WERI-Rb-1 (cell line): Measurements from ENCODE around the gene PAK1.

ENCODE experiments used
- DNase-seq: peaks from one replicate; pipeline ENCODE4 v3.0.0-alpha.2; 2020
- H3K27ac ChIP-seq: fragments of 250-450 bp; sonication (Bioruptor Pico); 2 replicates; pipeline ENCODE4 v1.5.1; 2020; ENCODE audit warnings: mild to moderate bottlenecking, moderate library complexity
- H3K27me3 ChIP-seq: fragments of 250-450 bp; sonication (Bioruptor Pico); 2 replicates; pipeline ENCODE4 v1.5.1; 2021; ENCODE audit warnings: mild to moderate bottlenecking, low read depth, moderate library complexity; ENCODE audit not compliant: insufficient read depth, severe bottlenecking
- H3K36me3 ChIP-seq: fragments of 250-450 bp; sonication (Bioruptor Pico); 2 replicates; pipeline ENCODE4 v1.5.1; 2020; ENCODE audit warnings: mild to moderate bottlenecking, moderate library complexity
- H3K4me3 ChIP-seq: 2 replicates; pipeline ENCODE4 v1.5.1; 2011; ENCODE audit warnings: low read depth, mild to moderate bottlenecking, control low read depth, low read length
- H3K9me3 ChIP-seq: fragments of 250-450 bp; sonication (Bioruptor Pico); 2 replicates; pipeline ENCODE4 v1.5.1; 2021; ENCODE audit warnings: mild to moderate bottlenecking, moderate library complexity; ENCODE audit not compliant: severe bottlenecking
- TF ChIP-seq, protein P1 (sequence below): IDR thresholded peaks from 2 replicates; pipeline ENCODE4 v1.5.1; 2011; ENCODE audit warnings: low read depth, mild to moderate bottlenecking, control low read depth, inconsistent platforms, low read length

Gene PAK1

DNA sequence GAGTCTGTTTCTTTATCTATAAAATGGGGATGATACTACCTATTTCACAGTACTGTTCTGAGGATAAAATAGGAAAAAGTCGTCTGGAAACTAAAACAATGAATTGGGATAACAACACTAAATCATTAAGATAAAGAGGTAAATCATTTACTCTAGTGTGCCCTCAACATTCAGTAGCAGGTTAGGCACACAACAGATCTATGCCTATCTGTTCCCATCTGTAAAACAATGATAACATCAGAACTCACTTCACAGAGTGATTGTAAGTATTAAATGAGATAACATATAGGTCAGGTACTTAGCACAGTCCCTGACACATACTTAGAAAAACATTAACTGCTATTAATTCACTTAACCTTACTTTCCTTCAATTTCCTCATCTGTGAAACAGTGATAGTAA is 36.9 kb downstream of the PAK1 start:
- Histone ChIP-seq H3K27me3 (no peaks in the 10 kb centered on the region), H3K36me3 (no peaks in the 10 kb centered on the region), H3K27ac (no peak overlapping the region), H3K9me3 (no peaks in the 10 kb centered on the region), H3K4me3 (no peak overlapping the region)
- DNase-seq: no peak
- TF ChIP-seq, protein P1, sequence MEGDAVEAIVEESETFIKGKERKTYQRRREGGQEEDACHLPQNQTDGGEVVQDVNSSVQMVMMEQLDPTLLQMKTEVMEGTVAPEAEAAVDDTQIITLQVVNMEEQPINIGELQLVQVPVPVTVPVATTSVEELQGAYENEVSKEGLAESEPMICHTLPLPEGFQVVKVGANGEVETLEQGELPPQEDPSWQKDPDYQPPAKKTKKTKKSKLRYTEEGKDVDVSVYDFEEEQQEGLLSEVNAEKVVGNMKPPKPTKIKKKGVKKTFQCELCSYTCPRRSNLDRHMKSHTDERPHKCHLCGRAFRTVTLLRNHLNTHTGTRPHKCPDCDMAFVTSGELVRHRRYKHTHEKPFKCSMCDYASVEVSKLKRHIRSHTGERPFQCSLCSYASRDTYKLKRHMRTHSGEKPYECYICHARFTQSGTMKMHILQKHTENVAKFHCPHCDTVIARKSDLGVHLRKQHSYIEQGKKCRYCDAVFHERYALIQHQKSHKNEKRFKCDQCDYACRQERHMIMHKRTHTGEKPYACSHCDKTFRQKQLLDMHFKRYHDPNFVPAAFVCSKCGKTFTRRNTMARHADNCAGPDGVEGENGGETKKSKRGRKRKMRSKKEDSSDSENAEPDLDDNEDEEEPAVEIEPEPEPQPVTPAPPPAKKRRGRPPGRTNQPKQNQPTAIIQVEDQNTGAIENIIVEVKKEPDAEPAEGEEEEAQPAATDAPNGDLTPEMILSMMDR: no peak

DNA sequence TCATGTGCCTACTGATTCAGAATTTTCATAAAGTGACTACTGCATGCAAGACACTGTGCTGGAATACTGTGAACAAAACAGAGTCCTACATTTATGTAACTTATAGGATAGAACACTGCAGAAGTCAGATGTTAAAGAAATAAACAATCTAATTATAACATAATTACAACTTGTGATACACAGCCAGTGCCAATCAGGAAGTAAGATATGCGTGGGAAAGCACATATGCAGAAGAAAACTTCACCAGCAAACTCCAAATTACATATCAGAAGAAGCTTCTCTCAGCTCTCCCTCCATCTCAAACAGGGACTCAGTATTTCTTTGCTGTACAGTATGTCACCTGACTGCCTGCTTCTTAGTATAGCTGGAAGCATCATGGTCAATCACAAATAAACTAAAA is 37.4 kb downstream of the PAK1 start:
- DNase-seq: no peak
- Histone ChIP-seq H3K4me3 (no peak overlapping the region), H3K9me3 (no peaks in the 10 kb centered on the region), H3K27ac (no peak overlapping the region), H3K36me3 (no peaks in the 10 kb centered on the region), H3K27me3 (no peaks in the 10 kb centered on the region)
- TF ChIP-seq, protein P1: no peak

- Histone ChIP-seq H3K9me3 (no peaks in the 10 kb centered on the region), H3K27ac (no peak overlapping the region), H3K36me3 (no peaks in the 10 kb centered on the region), H3K27me3 (no peaks in the 10 kb centered on the region), H3K4me3 (no peak overlapping the region)
- TF ChIP-seq, protein P1: no peak
- no peak for DNase-seq
Observed at GRCh38 chr11:77435972-77436371, 37.9 kb downstream of the PAK1 start.

DNA sequence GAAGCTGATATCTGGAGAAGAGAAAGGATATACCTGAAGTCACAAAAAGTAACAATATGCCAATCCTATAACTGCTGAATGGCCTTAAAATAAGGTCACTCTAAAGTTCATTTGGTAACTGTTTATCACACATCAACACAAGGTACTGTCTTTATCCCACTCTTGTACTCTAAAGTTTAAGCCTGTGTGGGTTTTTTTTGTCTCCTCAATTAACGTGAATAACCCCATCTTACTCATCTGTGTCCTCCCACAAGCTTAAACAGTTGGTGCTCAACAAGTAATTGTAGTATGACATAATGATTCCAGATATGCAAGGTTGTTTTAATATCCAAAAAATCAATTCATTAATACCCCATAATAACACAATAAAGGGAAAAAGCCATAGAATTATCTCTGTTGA is 42.1 kb downstream of the PAK1 start:
- TF ChIP-seq, protein P1: no peak
- DNase-seq: no peak
- no peaks in the 10 kb centered on the region for H3K27me3 ChIP-seq
- H3K36me3 ChIP-seq: no peaks in the 10 kb centered on the region
- H3K9me3 ChIP-seq: no peaks in the 10 kb centered on the region
- no peak overlapping the region for H3K4me3 ChIP-seq
- no peak overlapping the region for H3K27ac ChIP-seq

DNA sequence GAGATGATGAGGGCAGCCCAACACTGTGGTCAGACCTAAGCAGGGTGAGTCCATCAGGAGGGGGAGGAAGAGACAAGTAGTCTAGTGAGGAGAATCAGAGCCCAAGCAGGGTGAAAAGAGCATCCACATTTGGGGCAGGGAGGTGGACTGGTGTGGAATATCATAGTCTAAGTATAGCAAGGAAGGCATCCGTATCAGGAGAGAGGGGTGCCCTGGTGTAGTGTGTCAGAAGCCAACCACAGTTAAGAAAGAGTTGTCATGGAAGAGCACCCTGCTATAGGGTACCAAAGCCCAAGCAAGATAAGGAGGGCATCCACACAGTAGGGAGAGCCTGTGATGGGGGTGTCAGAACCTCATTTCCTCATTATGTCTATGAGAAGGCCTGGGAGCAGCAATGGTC is 45.3 kb downstream of the PAK1 start:
- TF ChIP-seq, protein P1: no peak
- Histone ChIP-seq H3K36me3 (no peaks in the 10 kb centered on the region), H3K27me3 (no peaks in the 10 kb centered on the region), H3K4me3 (no peak overlapping the region), H3K9me3 (no peaks in the 10 kb centered on the region), H3K27ac (no peak overlapping the region)
- no peak for DNase-seq

DNA sequence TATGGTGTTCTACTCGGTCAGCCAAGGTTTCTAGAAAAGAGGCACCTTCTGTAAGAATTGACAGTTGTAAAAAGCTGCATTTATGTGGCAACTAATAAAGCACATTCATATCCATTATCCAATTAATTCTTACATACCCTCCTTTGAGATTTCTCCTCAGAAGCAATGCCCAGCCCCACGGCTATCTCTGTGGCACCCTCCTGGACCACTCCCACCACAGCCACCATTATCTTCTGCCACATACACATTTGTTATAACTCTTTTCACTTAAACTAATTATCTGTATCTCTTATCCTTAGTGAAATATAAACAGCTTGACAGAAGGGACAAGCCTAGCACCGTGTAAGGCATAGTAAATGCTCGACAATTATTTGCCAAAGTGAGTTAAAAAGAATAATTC is 48.5 kb downstream of the PAK1 start:
- TF ChIP-seq, protein P1: no peak
- no peaks in the 10 kb centered on the region for H3K36me3 ChIP-seq
- no peak overlapping the region for H3K27ac ChIP-seq
- H3K9me3 ChIP-seq: no peaks in the 10 kb centered on the region
- no peaks in the 10 kb centered on the region for H3K27me3 ChIP-seq
- DNase-seq: no peak
- H3K4me3 ChIP-seq: no peak overlapping the region
